Right atrium auricular region (tissue), 2 donors: ENCODE data around the gene DRC3. TPM values are rescaled to one million over a fixed set of nuclear protein-coding genes. Genes with fewer than 3 reads are reported as not detected.
"Not testable (repeated sequence)": the region's sequence is repeated elsewhere in the genome, so short reads cannot be mapped to it uniquely, and the experiment has no call there.

Experiments used
- DNase-seq: peaks from one replicate; pipeline ENCODE4 v3.0.0-alpha.2; 2019; ENCODE audit warnings: low spot score
- H3K27ac ChIP-seq, 2 donors: fragments of 200-600 bp; sonication (generic); 1 replicate in 1 of 2; 2 replicates in 1 of 2; pipeline ENCODE4 v1.5.1; 2016 to 2019
- H3K27me3 ChIP-seq, 2 donors: fragments of 200-600 bp; sonication (generic); one replicate each; pipeline versions ENCODE4 v1.5.1 to v1.6.0; 2017 to 2019
- H3K36me3 ChIP-seq: fragments of 200-600 bp; sonication (generic); one replicate; pipeline ENCODE4 v1.5.1; 2016
- H3K4me1 ChIP-seq, 2 donors: fragments of 200-600 bp; sonication (generic); one replicate each; pipeline versions ENCODE4 v1.5.1 to v1.6.0; 2017 to 2019
- H3K4me3 ChIP-seq, 2 donors: fragments of 200-600 bp; sonication (generic); 1 replicate in 1 of 2; 2 replicates in 1 of 2; pipeline ENCODE4 v1.5.1; 2017 to 2019; ENCODE audit warnings: mild to moderate bottlenecking in 1 of 2, moderate library complexity in 1 of 2
- H3K9me3 ChIP-seq, 2 donors: fragments of 200-600 bp; sonication (generic); one replicate each; pipeline ENCODE4 v1.5.1; 2019
- total RNA-seq, 2 donors: library from RNA; depleted of rRNA; stranded (reverse); fragments of >200 nt; gene quantifications; one replicate each; pipeline ENCODE4 v1.1.0, GENCODE V29; 2016
- TF ChIP-seq, protein P1 (sequence below), 2 donors: fragments of 200-600 bp; sonication (generic); IDR thresholded peaks; one replicate each; pipeline ENCODE4 v1.5.1; 2019; ENCODE audit warnings: antibody characterized with exemption in 2 of 2

Gene DRC3
- total RNA-seq, 2 donors from 2014 or later: 0.94 to 1.7 TPM

DNA sequence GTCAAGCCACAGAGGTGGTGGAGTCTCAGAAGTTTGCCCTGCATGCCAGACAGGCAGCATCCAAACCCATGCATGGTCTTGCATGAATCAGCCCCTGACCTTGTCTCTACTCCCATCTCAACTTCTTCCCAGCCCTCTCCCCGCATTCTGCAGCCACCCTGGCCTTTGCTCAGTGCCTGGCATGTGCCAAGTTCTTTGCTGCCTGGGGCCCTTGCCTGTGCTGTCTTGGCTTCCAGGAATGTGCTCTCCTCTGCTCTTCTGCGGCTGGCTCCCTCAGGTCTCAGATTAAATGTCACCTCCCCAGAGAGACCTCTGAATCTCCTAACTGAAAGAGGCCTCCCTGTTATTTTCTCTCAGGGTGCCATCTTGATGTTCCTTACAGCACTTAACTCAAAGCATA is 17.6 kb downstream of the DRC3 start:
- H3K36me3 ChIP-seq: no peaks in the 10 kb centered on the region
- peaks cover 0 to 9% of the 10 kb centered on the region in 2 donors for H3K4me1 ChIP-seq
- H3K27me3 ChIP-seq: no peaks in the 10 kb centered on the region
- H3K4me3 ChIP-seq: no peak overlapping the region
- no peak for DNase-seq
- H3K27ac ChIP-seq: no peak overlapping the region
- TF ChIP-seq, protein P1, sequence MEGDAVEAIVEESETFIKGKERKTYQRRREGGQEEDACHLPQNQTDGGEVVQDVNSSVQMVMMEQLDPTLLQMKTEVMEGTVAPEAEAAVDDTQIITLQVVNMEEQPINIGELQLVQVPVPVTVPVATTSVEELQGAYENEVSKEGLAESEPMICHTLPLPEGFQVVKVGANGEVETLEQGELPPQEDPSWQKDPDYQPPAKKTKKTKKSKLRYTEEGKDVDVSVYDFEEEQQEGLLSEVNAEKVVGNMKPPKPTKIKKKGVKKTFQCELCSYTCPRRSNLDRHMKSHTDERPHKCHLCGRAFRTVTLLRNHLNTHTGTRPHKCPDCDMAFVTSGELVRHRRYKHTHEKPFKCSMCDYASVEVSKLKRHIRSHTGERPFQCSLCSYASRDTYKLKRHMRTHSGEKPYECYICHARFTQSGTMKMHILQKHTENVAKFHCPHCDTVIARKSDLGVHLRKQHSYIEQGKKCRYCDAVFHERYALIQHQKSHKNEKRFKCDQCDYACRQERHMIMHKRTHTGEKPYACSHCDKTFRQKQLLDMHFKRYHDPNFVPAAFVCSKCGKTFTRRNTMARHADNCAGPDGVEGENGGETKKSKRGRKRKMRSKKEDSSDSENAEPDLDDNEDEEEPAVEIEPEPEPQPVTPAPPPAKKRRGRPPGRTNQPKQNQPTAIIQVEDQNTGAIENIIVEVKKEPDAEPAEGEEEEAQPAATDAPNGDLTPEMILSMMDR (IDR thresholded peaks at IDR 0.05): no peak
- no peaks in the 10 kb centered on the region for H3K9me3 ChIP-seq

DNA sequence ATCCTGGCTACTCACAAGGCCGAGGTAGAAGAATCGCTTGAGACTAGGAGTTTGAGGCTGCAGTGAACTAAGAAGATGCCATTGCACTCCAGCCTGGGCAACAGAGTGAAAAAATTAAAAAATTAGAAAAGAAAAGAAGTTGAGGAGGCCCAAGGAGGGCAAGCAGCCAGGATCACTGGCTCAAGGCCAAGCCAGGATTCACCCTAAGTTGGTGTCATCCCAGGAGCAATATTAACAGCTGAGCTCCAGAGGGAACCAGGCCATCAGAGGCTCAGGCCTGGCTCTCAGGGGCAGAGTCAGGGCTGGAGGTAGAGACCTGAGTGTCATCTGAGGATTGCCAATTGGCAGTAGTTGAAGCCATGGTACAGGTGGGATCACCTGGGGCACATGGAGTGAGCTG is 20.7 kb downstream of the DRC3 start:
- no peaks in the 10 kb centered on the region for H3K9me3 ChIP-seq
- no peak overlapping the region for H3K4me3 ChIP-seq
- peaks cover 0 to 9% of the 10 kb centered on the region in 2 donors for H3K4me1 ChIP-seq
- H3K36me3 ChIP-seq: no peaks in the 10 kb centered on the region
- no peaks in the 10 kb centered on the region for H3K27me3 ChIP-seq
- TF ChIP-seq, protein P1 (IDR thresholded peaks at IDR 0.05): no peak
- H3K27ac ChIP-seq: no peak overlapping the region
- DNase-seq: no peak

DNA sequence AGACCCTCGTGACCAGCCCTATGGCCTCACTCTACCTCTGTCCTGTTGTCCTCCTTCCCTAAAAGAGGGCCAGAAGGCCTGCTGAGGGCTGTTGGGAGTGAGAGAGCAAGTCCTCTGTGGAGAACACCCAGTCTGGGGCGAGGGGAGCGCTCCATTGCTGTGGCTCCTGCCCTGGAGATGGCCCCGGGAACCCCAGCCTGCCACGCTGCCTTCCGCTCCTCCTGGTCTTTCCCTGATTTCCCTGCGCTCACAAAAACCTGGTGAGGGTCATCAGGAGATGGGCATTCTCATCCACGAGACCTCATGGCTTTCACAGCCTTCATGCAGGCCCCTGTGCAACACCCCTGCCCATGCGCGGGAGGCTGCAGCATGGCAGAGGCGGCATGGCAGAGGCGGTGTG is 21.2 kb downstream of the DRC3 start:
- Histone ChIP-seq H3K27ac (no peak overlapping the region), H3K36me3 (no peaks in the 10 kb centered on the region), H3K4me3 (no peak overlapping the region), H3K27me3 (no peaks in the 10 kb centered on the region), H3K4me1 (peaks cover 0 to 9% of the 10 kb centered on the region in 2 donors), H3K9me3 (no peaks in the 10 kb centered on the region)
- TF ChIP-seq, protein P1 (IDR thresholded peaks at IDR 0.05): no peak
- DNase-seq: no peak

DNA sequence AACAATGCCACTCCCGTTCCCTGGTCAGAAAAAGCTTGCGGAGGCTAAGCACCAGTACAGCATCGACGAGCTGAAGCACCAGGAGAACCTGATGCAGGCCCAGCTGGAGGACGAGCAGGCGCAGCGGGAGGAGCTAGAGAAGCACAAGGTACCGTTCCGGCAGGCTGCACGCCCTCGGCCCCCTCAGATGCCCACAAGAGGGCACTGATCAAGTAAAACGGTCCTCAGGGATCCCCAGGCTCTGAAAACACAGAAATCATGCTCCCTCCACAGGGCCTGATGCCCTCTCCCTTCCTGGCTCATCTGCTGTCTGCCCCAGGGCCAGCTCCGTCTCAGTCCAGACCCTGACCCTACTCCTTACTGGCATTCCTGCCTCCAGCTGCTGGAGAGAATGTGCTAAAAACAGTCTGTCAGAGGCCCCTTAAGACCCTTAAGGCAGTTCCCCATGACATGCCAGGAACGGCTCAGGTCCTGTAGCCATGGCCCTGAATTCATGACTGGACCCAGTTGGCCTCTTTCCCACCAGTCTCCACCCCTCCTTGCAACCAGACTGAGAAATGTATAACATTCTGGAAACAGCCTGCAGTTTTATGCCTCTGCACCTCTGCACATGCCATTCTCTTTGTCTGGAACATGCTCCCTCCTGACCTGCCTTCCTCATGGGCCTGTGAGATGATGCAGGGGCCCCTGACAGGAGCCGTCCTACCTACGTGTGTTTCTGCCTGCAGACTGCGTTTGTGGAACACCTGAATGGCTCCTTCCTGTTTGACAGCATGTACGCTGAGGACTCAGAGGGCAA is 21.8 kb downstream of the DRC3 start:
- Histone ChIP-seq H3K9me3 (no peaks in the 10 kb centered on the region), H3K4me3 (no peak overlapping the region), H3K36me3 (no peaks in the 10 kb centered on the region), H3K27ac (no peak overlapping the region), H3K4me1 (peaks cover 0 to 9% of the 10 kb centered on the region in 2 donors), H3K27me3 (no peaks in the 10 kb centered on the region)
- TF ChIP-seq, protein P1 (IDR thresholded peaks at IDR 0.05): peak in 1 of 2 donors; percentile 64
- no peak for DNase-seq

DNA sequence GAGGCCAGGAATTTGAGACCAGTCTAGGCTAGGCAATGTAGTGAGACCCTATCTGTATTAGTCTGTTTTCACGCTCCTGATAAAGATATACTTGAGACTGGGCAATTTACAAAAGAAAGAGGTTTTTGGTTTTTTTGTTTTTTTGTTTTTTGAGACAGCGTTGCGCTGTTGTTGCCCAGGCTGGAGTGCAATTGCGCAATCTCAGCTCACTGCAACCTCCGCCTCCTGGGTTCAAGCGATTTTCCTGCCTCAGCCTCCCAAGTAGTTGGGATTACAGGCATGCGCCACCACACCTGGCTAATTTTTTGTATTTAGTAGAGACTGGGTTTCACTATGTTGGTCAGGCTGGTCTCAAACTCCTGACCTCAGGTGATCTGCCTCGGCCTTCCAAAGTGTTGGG is 23.2 kb downstream of the DRC3 start:
- H3K4me1 ChIP-seq, H3K9me3 ChIP-seq, H3K4me3 ChIP-seq, H3K36me3 ChIP-seq, DNase-seq, H3K27me3 ChIP-seq, H3K27ac ChIP-seq: not testable (repeated sequence)

DNA sequence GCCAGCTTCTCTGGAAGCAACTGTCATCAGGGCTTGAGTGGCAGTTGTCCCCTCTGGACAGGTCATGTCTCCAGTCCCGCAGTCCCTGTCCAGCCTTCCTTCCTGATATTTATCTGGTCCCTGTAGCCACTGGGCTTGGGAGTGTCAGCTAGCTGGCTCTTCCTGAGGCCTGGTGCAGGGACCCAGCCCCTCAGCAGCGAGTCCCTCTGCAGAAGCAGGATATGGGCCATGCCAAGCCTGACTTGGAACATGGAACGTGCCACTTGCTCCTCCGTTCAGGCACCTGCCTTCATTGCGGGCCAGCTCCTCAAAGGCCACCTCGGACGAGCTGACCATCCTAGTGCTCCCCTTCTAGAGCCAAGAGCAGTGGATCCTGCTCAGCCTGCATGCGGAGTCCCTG is 26.3 kb downstream of the DRC3 start:
- Histone ChIP-seq H3K4me1 (peaks cover 0 to 9% of the 10 kb centered on the region in 2 donors), H3K27ac (no peak overlapping the region), H3K4me3 (no peak overlapping the region), H3K36me3 (no peaks in the 10 kb centered on the region), H3K27me3 (no peaks in the 10 kb centered on the region), H3K9me3 (no peaks in the 10 kb centered on the region)
- DNase-seq: no peak
- TF ChIP-seq, protein P1 (IDR thresholded peaks at IDR 0.05): no peak
